Measurements from ENCODE around the gene CADPS.

CADPS gene

GRCh38 chr3:62521464-62522105 is 353.6 kb downstream of the CADPS start:
- no peak for DNase-seq (ENCODE audit: low read depth, low spot score)

GRCh38 chr3:62503516-62503915 is 371.7 kb downstream of the CADPS start:
- no peak for DNase-seq (ENCODE audit: low read depth, low spot score)

- DNase-seq (ENCODE audit: low read depth, low spot score), result no peak
Observed at GRCh38 chr3:62502315-62503300, 372.6 kb downstream of the CADPS start.

- DNase-seq (ENCODE audit: low read depth, low spot score), result no peak
Observed at GRCh38 chr3:62501289-62501668, 373.9 kb downstream of the CADPS start.

- no peak for DNase-seq (ENCODE audit: low read depth, low spot score)
Observed at GRCh38 chr3:62500556-62501288, 374.5 kb downstream of the CADPS start.

- DNase-seq (ENCODE audit: low read depth, low spot score), result no peak
Observed at GRCh38 chr3:62497156-62497555, 378.1 kb downstream of the CADPS start.

- DNase-seq (ENCODE audit: low read depth, low spot score), result no peak
Observed at GRCh38 chr3:62496503-62496902, 378.7 kb downstream of the CADPS start.

- no peak for DNase-seq (ENCODE audit: low read depth, low spot score)
Observed at GRCh38 chr3:62493109-62493801, 382.0 kb downstream of the CADPS start.

- DNase-seq (ENCODE audit: low read depth, low spot score), result no peak
Observed at GRCh38 chr3:62482961-62483360, 392.3 kb downstream of the CADPS start.

GRCh38 chr3:62481962-62482361 is 393.3 kb downstream of the CADPS start:
- DNase-seq (ENCODE audit: low read depth, low spot score), result no peak

GRCh38 chr3:62480056-62480455 is 395.2 kb downstream of the CADPS start:
- DNase-seq (ENCODE audit: low read depth, low spot score), result no peak

GRCh38 chr3:62479326-62479725 is 395.9 kb downstream of the CADPS start:
- DNase-seq (ENCODE audit: low read depth, low spot score), result no peak

- DNase-seq (ENCODE audit: low read depth, low spot score), result no peak
Observed at GRCh38 chr3:62475306-62475705, 399.9 kb downstream of the CADPS start.

GRCh38 chr3:62467966-62468722 is 407.1 kb downstream of the CADPS start:
- DNase-seq (ENCODE audit: low read depth, low spot score), result no peak

GRCh38 chr3:62462788-62463187 is 412.4 kb downstream of the CADPS start:
- no peak for DNase-seq (ENCODE audit: low read depth, low spot score)

GRCh38 chr3:62462104-62462762 is 413.0 kb downstream of the CADPS start:
- no peak for DNase-seq (ENCODE audit: low read depth, low spot score)

- no peak for DNase-seq (ENCODE audit: low read depth, low spot score)
Observed at GRCh38 chr3:62454916-62455315, 420.3 kb downstream of the CADPS start.

- DNase-seq (ENCODE audit: low read depth, low spot score), result no peak
Observed at GRCh38 chr3:62453448-62453847, 421.8 kb downstream of the CADPS start.

GRCh38 chr3:62451211-62451887 is 423.9 kb downstream of the CADPS start:
- no peak for DNase-seq (ENCODE audit: low read depth, low spot score)

Data from activated CD4-positive, CD25-positive, alpha-beta regulatory T cell treated with anti-CD3 and anti-CD28 coated beads, Interleukin-2, amount 50 U/mL, for 16 hours (primary cell).